Measurements from ENCODE around the gene CTLA4.

CTLA4 gene

GRCh38 chr2:203867561-203868200 is at the start of gene CTLA4:
CTLA4 (plus strand) TSS chr2:203867771; CDS start chr2:203867943, 172 bp downstream.
- DNase-seq (ENCODE audit: low spot score) = no peak

GRCh38 chr2:203818656-203819055 is 48.9 kb upstream of the CTLA4 start:
- no peak for DNase-seq (ENCODE audit: low spot score)

GRCh38 chr2:203819434-203820133 is 48.0 kb upstream of the CTLA4 start:
- no peak for DNase-seq (ENCODE audit: low spot score)

GRCh38 chr2:203820969-203821368 is 46.6 kb upstream of the CTLA4 start:
- DNase-seq (ENCODE audit: low spot score) = no peak

GRCh38 chr2:203822240-203822639 is 45.3 kb upstream of the CTLA4 start:
- DNase-seq (ENCODE audit: low spot score) = no peak

GRCh38 chr2:203823173-203823572 is 44.4 kb upstream of the CTLA4 start:
- DNase-seq (ENCODE audit: low spot score) = no peak

- no peak for DNase-seq (ENCODE audit: low spot score)
These were observed 43.5 kb upstream of the CTLA4 start for GRCh38 chr2:203824057-203824456.

GRCh38 chr2:203824603-203825002 is 43.0 kb upstream of the CTLA4 start:
- DNase-seq (ENCODE audit: low spot score) = no peak

- DNase-seq (ENCODE audit: low spot score) = no peak
These were observed 40.9 kb upstream of the CTLA4 start for GRCh38 chr2:203826704-203827103.

- no peak for DNase-seq (ENCODE audit: low spot score)
These were observed 37.1 kb upstream of the CTLA4 start for GRCh38 chr2:203830304-203831055.

GRCh38 chr2:203835420-203835819 is 32.2 kb upstream of the CTLA4 start:
- no peak for DNase-seq (ENCODE audit: low spot score)

- DNase-seq (ENCODE audit: low spot score) = no peak
These were observed 31.4 kb upstream of the CTLA4 start for GRCh38 chr2:203835892-203836800.

- DNase-seq (ENCODE audit: low spot score) = no peak
These were observed 26.8 kb upstream of the CTLA4 start for GRCh38 chr2:203840655-203841205.

GRCh38 chr2:203841654-203842053 is 25.9 kb upstream of the CTLA4 start:
- DNase-seq (ENCODE audit: low spot score) = no peak

GRCh38 chr2:203842373-203842772 is 25.2 kb upstream of the CTLA4 start:
- DNase-seq (ENCODE audit: low spot score) = no peak

- no peak for DNase-seq (ENCODE audit: low spot score)
These were observed 21.0 kb upstream of the CTLA4 start for GRCh38 chr2:203846490-203847105.

- DNase-seq (ENCODE audit: low spot score) = no peak
These were observed 18.6 kb upstream of the CTLA4 start for GRCh38 chr2:203849010-203849409.

- DNase-seq (ENCODE audit: low spot score) = no peak
These were observed 14.8 kb upstream of the CTLA4 start for GRCh38 chr2:203852760-203853159.

- DNase-seq (ENCODE audit: low spot score) = no peak
These were observed 14.3 kb upstream of the CTLA4 start for GRCh38 chr2:203853271-203853670.

GRCh38 chr2:203853722-203854121 is 13.8 kb upstream of the CTLA4 start:
- DNase-seq (ENCODE audit: low spot score) = no peak

- no peak for DNase-seq (ENCODE audit: low spot score)
These were observed 12.3 kb upstream of the CTLA4 start for GRCh38 chr2:203855274-203855673.

All from kidney capillary endothelial cell (primary cell).